ENCODE results near the gene AFF4.

Gene AFF4

DNA sequence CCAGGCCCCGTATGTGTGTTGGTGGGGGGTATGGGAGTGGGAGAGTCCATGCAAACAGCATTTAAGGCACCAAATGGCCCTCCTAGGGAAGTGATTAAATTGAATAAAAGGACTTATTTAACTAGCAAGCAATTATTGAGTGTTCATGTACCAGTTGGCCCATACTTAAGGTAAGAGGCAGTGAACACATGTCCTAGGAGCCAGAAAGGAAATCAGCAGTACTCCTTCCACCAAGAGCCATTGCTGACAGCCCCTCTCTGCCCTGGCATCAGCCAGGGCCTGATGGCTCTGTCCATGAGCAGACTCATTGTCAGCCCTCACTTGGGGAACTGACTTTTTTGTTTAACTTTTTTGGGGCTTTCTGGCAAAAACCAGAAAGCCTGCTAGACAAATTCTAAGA lies 122.5 kb downstream of the AFF4 start:
- TF ChIP-seq, protein P1, sequence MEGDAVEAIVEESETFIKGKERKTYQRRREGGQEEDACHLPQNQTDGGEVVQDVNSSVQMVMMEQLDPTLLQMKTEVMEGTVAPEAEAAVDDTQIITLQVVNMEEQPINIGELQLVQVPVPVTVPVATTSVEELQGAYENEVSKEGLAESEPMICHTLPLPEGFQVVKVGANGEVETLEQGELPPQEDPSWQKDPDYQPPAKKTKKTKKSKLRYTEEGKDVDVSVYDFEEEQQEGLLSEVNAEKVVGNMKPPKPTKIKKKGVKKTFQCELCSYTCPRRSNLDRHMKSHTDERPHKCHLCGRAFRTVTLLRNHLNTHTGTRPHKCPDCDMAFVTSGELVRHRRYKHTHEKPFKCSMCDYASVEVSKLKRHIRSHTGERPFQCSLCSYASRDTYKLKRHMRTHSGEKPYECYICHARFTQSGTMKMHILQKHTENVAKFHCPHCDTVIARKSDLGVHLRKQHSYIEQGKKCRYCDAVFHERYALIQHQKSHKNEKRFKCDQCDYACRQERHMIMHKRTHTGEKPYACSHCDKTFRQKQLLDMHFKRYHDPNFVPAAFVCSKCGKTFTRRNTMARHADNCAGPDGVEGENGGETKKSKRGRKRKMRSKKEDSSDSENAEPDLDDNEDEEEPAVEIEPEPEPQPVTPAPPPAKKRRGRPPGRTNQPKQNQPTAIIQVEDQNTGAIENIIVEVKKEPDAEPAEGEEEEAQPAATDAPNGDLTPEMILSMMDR (IDR thresholded peaks at IDR 0.05): no peak

DNA sequence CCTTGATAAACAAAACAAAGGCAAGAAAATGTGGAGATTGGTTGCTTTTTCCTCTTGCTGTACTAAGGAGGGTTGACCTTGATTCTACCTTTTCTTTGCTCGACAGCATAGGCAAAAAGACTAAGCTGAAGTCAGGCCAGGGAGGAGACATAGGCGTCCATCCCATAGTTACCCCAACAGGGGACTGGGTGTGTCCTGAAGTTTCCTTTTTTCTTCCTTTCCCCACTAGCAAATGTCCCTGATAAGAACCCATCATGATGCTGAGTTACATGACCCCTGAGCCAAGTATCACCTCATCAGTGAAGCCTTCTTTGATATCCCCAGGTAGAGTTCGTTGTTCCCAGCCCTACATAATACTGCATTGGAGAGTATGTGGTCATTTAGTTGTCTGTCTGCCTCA lies 123.1 kb downstream of the AFF4 start:
- no peak overlapping the region for H3K27ac ChIP-seq
- H3K9me3 ChIP-seq: no peaks in the 10 kb centered on the region
- no peak overlapping the region for H3K4me3 ChIP-seq (ENCODE audit: low read depth in 1 of 2, low read length in 1 of 2)
- H3K36me3 ChIP-seq: no peaks in the 10 kb centered on the region
- H3K4me1 ChIP-seq (ENCODE audit: control insufficient read depth in 1 of 2, insufficient read depth in 1 of 2, low read depth in 1 of 2, low read length in 1 of 2): no peaks in the 10 kb centered on the region
- TF ChIP-seq, protein P1 (IDR thresholded peaks at IDR 0.05): no peak
- peaks cover 44% of the 10 kb centered on the region for H3K27me3 ChIP-seq

More for the DNA sequence above, 122.5 kb downstream of the AFF4 start:
- Histone ChIP-seq H3K36me3 (no peaks in the 10 kb centered on the region), H3K4me3 (ENCODE audit: low read depth in 1 of 2, low read length in 1 of 2) (no peak overlapping the region), H3K9me3 (no peaks in the 10 kb centered on the region), H3K27me3 (peaks cover 42% of the 10 kb centered on the region), H3K27ac (no peak overlapping the region), H3K4me1 (ENCODE audit: control insufficient read depth in 1 of 2, insufficient read depth in 1 of 2, low read depth in 1 of 2, low read length in 1 of 2) (no peaks in the 10 kb centered on the region)

DNA sequence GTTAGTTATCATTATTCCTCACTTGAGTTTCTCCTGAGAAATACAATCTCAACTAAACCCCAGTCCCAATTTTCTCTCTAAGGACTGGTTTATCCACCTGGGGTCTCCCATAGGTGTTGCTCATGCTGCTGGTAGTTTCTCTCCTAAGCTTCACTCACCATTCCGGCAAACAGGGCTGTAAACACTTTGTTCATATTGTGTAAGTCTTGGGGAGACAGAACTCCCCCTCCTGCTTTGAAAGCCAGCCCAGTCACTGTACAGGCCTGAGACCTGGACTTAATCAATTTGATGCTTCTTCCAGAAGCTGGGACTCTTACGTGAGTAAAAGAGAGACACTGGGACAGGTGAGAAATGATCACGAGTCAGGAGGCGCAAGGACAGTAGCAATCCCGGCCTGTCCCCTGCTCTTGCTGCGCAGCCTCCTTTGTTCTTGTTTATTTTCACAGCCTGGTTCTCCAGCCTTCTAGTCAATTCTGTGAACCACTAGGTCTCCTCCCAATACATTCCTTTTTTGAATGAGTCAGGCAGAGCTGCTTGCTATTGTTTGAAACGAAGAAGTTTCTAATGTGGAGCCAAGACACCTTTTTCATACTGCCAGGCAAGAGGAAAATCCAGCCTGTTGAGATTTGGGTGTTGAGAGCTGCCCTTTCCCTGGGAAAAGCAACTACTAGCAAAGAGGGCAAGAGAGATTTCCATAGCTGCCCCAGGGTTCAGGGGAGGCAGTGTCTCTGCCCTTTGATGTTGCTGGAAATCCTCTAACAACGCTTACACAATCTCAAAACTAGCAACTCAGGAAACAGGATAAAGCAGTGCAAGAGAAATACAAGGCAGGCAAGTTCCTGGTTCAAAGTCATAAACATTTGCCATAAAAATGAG lies 123.8 kb downstream of the AFF4 start:
- TF ChIP-seq, protein P1 (IDR thresholded peaks at IDR 0.05): no peak
- H3K4me3 ChIP-seq (ENCODE audit: low read depth in 1 of 2, low read length in 1 of 2): no peak overlapping the region
- H3K4me1 ChIP-seq (ENCODE audit: control insufficient read depth in 1 of 2, insufficient read depth in 1 of 2, low read depth in 1 of 2, low read length in 1 of 2): no peaks in the 10 kb centered on the region
- H3K36me3 ChIP-seq: no peaks in the 10 kb centered on the region
- H3K27ac ChIP-seq: no peak overlapping the region
- H3K27me3 ChIP-seq: peaks cover 50% of the 10 kb centered on the region
- no peaks in the 10 kb centered on the region for H3K9me3 ChIP-seq

DNA sequence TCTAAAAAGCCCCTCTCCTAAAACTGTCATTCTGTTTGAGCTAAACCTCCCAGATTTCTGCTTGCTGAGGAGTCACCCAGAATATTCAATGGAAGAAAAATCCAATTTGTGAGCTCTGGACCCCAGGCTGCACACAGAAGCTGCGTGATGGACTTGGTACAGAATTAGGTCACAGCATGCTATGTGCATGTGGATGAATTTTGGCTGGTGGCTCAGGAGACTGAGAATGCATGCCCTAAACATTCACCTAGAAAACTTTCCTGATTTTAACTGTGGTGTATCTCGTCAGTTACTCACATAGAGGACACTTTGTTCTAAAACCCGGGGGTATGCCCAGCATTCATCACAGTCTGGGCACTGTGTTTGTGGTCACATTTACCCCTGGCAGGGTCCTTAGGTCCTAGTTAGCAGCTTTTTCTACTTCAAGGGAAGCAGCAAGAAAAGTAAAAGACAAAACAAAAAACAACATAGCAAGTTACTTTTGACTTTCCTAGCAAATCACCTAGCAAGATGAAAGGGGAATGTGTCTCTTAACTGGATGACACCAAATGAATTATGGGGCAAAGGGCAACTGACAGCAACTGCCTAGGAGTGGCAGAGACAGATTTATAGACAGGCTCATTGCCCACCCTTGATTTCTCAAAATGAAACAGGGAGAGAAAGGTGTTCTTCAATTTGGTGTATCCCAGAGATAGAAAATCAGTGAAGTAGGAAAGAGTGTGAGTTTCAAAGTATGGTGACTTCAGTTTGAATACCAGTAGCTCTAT lies 124.7 kb downstream of the AFF4 start:
- TF ChIP-seq, protein P1 (IDR thresholded peaks at IDR 0.05): no peak
- H3K27me3 ChIP-seq: peaks cover 57% of the 10 kb centered on the region
- H3K36me3 ChIP-seq: no peaks in the 10 kb centered on the region
- H3K9me3 ChIP-seq: no peaks in the 10 kb centered on the region
- H3K4me1 ChIP-seq (ENCODE audit: control insufficient read depth in 1 of 2, insufficient read depth in 1 of 2, low read depth in 1 of 2, low read length in 1 of 2): no peaks in the 10 kb centered on the region
- no peak overlapping the region for H3K27ac ChIP-seq
- no peak overlapping the region for H3K4me3 ChIP-seq (ENCODE audit: low read depth in 1 of 2, low read length in 1 of 2)

DNA sequence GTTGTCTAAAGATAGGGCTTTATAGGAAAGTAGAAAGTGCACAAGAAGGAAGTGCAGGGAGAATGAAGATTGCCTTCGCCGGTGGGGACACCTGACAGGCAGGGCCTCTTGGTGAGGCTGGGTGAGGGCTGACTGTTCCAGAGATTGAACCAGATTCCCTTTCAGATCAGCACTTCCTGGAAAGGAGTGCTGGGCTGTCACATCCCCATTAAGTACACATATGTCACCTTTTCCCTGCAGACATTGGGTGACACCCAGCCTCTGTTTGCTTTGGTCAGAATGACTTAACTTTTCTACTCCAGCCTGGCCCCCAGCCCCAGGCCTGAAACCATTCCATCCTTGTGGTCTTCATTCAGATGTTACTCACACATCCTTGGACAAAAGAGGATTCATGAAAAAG lies 125.6 kb downstream of the AFF4 start:
- H3K4me1 ChIP-seq (ENCODE audit: control insufficient read depth in 1 of 2, insufficient read depth in 1 of 2, low read depth in 1 of 2, low read length in 1 of 2): no peaks in the 10 kb centered on the region
- H3K9me3 ChIP-seq: no peaks in the 10 kb centered on the region
- no peak overlapping the region for H3K4me3 ChIP-seq (ENCODE audit: low read depth in 1 of 2, low read length in 1 of 2)
- no peaks in the 10 kb centered on the region for H3K36me3 ChIP-seq
- H3K27ac ChIP-seq: no peak overlapping the region
- TF ChIP-seq, protein P1 (IDR thresholded peaks at IDR 0.05): no peak
- H3K27me3 ChIP-seq: peaks cover 66% of the 10 kb centered on the region

Measured in neutrophil (primary cell).